Frontal cortex (tissue), 4 donors: ENCODE results near the gene SOAT2. TPM values are rescaled to one million over a fixed set of nuclear protein-coding genes. Genes with fewer than 3 reads are reported as not detected.
"Not testable (repeated sequence)": the region's sequence is repeated elsewhere in the genome, so short reads cannot be mapped to it uniquely, and the experiment has no call there.

Source experiments
- DNase-seq, 2 donors: peaks; one replicate each; pipeline ENCODE4 v3.0.0; 2012; ENCODE audit warnings: low spot score in 2 of 2
- FAIRE-seq: peaks from 2 replicates; lab custom pipeline; 2012; peaks lifted over from hg19 to GRCh38; lab: Jason Lieb, UNC
- total RNA-seq: library from RNA; depleted of rRNA; stranded (reverse); fragments of >200 nt; gene quantifications from one replicate; pipeline ENCODE4 v1.2.3, GENCODE V29; 2014
- donor health status: control.
- donor health status: control.
- donor health status: control.

The SOAT2 gene
- total RNA-seq, 1 donor from 2014 or later = under 0.01 TPM

DNA sequence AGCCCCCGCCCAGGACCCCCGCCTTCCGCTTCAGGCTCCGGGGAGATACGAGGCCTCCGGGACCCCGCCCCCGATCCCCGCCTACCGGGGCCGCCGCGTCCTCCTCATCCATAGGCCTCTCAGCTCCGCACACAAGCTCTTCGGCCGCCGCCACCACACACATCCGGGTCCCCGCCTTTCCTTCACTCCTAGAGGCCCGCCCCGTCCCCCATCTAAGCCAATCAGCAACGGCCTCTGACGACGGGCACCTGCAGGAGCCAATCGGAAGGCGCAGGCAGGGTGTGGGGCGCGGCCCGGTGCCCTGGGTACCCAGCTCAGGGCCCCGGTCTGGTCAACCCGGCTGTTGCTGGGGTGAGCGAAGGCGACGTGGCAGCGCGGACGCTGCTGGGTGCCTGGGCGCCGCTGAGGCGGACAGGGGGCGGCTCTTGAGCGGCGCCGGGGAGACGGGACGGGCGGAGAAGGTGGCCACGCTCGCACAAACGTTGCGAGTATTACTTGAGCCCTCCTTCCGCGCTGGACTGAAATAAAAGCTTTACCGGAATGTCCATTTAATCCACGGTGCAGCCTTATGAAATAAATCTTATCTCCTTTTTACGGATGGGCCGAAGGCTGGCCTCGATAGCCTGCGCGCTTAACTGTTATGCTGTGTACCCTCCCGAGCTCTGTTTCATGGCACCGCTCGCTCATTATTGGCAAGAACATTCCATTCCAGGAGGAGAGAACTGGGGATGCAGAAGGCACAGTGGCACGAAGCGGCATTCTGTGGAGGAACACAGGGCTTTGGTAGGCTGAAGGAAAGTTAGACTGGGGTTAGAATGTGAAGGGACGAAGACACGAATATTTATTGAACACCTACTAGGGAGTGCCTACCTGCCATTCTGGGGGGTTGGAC lies 23.8 kb upstream of the SOAT2 start, which contains the start of gene SPRYD3:
Gene SPRYD3, minus strand, starts transcription at position 165 of the 892 bp plus-strand sequence. Its CDS starts 57 bp downstream, at position 108.
- FAIRE-seq = peak; percentile 17

DNA sequence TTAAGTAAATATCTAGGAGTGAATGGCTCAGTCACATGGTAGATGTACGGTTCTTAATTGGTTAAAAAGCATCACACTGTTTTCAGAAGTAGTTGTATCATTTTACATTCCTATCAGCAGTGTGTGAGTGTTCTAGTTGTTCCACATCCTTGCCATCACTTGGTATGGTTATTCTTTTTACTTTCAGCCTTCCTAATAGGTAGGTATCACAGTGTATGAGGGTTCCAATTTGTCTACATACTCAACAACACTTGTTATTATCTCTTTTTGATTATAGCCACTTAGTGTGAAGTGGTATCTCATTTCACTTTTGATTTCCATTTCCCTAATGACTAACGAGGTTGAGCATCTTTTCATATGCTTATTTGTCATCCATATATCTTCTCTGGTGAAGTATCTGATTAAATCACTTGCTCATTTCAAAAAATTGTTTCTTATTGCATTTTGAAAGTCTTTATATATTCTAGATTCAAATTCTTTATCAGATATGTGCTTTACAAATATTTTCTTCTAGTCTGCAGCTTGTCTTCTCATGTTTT lies 20.6 kb upstream of the SOAT2 start:
- FAIRE-seq (no peak), DNase-seq (no peak)

More for the DNA sequence above, 23.8 kb upstream of the SOAT2 start, which contains the start of gene SPRYD3:
- peak; percentile 99 to 100 for DNase-seq

DNA sequence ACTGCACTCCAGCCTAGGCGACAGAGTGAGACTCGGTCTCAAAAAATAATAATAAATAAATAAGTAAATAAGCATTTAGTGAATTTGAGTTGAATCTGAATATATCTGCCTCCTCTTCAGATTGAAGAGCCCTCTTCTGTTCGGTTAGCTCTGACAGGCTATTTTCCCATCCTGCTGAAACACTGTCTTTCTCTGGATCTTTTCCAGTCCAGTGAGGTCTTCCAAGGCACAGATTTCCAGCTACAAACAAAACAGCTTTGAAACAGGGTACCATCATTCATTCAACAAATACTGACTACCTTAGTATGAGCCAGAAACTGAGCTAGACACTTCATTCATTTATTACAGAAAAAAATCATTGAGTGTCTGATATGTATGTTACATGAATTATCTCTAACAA lies 16.9 kb upstream of the SOAT2 start:
- no peak for FAIRE-seq

DNA sequence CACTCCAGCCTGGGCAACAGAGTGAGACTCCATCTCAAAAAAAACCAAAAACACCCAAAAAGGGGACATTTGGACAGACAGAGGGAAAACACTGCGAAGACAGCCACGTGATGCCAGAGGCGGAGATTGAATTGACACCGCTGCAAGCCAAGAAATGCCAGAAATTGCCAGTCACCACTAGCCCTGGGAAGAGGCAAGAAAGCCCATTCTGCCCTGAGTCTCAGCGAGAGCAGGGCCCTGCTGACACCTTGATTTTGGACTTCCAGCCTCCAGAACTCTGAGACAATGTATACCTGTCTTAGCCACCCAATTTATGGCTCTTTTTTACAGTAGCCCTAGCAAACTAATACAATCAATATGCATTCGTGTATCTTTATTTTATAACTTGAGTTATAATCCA lies 13.2 kb upstream of the SOAT2 start:
- DNase-seq (no peak), FAIRE-seq (no peak)

More for the DNA sequence above, 16.9 kb upstream of the SOAT2 start:
- DNase-seq = no peak

DNA sequence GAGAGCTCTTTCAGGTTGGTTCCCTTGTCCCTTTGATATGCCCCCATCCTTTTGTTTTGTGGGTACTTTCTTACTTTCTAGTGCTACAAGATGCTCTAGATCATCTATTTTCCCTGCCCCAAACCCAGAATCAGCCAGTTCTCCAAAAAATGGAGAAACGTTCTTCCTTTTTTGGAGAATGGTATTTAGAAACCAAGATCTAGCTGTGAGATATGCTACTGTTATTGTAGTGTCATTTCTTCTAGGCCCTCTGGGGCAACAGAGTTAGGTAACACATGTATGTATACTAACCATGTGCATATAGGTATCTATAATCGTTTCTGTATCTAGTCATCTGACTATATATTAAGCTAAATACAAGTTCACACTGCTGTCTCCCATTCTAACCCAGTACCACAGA lies 12.7 kb upstream of the SOAT2 start:
- no peak for FAIRE-seq

DNA sequence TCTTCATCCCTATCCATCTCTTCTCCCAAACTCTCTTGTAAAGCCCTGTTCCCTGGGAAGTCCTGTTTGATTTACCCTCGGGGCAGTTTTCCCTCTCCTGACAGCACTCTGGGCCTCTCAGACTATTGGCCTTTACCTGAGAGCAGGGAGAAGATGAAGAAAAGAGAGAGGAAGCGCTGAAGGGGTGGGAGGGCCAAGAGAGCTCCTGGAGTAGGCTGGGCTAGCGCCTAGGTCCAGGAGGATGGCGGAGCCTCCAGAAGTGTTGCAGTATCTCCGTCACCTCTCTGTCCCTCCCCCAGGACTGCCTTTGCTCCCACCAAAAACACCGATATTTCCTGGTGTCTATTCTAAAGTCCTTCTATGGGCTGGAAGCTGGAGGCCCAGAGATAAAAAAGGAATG lies 11.5 kb upstream of the SOAT2 start:
- DNase-seq (no peak), FAIRE-seq (no peak)

More for the DNA sequence above, 12.7 kb upstream of the SOAT2 start:
- DNase-seq = no peak

DNA sequence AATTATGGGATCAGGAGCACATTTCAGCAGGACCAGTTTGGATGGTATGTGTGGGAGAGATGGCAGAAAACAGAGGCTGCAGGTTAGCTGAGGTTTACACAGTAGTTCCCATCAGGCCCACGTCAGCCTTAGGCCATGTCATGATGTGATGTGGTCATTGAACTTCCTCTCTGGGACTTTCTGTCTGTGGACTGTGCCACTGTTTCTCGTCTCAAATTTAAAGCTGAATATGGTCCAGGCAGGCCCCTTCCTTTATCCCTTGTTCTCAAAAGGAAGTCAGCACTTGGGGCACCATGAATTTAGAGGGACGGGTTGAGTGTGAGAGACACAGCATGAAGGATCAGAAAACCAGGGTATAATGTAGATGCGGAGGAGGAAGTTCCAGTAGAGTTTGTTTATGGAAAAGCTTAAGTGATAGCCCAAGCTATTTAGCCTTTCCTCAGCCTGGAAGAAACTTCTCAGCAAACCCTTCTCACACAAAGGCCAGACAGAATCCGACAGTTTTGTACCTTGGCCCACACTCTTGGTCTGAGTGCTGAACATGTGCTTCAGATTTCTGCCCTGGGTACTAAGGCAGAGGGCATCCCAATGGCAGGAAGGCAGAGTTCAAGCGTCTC lies 9.4 kb upstream of the SOAT2 start:
- FAIRE-seq = no peak

DNA sequence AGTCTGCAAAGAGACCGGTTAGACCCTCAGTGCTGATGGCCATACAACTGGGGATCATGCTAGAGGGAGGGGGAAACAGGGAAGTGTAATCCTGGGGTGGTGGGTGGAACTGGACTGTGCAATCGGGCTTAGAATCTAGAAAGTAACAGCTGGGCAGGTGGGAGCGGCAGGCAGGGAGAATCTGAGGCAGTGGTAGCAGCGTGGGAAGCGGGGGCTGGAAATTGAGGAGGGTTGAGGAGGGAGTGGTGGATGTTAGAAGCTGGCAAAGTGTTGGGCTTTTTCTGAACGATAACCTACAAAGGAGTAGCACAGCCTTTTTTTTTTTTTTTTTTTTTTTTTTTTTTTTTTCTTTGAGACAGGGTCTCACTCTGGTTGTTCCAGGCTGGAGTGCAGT lies 8.9 kb upstream of the SOAT2 start:
- no peak for DNase-seq
- FAIRE-seq = no peak

More for the DNA sequence above, 9.4 kb upstream of the SOAT2 start:
- DNase-seq = no peak

DNA sequence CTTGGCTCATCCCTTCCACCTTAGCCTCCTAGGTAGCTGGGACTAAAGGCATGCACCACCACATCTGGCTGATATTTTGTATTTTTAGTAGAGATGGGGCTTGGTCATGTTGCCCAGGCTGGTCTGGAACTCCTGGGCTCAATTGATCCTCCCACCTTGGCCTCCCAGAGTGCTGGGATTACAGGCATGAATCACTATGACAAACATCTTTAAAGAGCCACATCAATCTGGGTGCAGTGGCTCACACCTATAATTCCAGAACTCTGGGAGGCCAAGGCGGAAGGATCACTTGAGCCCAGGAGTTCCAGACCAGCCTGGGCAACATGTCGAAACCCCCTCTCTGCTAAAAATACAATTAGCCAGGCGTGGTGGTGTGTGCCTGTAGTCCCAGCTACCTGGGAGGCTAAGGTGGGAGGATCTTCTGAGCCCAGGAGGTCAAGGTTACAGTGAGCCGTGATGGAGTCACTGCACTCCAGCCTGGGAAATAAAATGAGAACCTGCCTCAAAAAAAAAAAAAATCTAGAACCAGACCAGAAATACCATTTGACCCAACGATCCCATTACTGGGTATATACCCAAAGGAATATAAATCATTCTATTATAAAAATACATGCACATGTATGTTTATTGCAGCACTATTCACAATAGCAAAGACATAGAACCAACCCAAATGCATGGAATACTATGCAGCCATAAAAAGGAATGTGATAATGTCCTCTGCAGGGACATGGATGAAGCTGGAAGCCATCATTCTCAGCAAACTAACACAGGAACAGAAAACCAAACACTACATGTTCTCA lies 8.3 kb upstream of the SOAT2 start:
- FAIRE-seq, DNase-seq: not testable (repeated sequence)

DNA sequence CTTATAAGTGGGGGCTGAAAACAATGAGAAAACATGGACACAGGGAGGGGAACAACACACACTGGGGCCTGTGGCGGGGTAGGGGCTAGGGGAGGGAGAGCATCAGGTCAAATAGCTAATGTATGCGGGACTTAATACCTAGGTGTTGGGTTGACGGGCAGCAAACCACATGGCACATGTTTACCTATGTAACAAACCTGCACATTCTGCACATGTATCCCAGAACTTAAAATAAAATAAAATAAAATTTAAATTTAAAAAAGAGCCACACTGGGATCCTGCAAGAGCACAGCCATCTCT lies 7.7 kb upstream of the SOAT2 start:
- not testable (repeated sequence) for DNase-seq, FAIRE-seq

DNA sequence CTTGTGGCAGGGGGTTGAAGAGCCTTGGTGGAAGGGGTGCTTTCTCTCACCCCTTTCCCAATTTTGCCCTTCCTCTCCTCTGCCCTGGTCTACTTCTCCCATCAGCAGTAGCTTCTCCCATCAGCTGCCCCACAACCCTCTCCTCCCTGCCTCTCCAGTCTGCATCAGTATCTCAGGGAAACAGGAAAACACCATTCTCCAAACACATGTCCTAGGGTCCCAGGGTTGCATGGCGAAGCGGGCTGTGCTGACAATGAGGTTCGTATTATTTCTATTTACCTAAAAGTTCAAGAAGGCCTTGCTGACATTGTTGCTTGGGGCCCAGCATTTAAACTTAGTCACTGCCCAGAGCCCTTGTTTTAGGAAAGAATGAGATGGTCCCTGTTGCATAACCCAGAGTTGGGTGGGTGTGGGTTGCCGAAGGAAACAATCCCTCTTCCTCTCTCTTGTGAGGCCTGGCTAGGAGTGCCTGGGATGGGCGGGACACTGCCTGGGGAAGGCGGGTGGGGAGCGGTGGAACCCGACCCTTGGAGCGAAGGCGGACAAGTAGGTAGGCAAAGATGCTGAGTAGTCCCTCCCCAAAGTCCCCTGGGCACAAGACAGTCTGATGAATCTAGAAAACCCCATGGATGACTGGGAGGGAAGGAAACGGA lies 7.1 kb upstream of the SOAT2 start:
- FAIRE-seq = no peak
- DNase-seq = no peak

DNA sequence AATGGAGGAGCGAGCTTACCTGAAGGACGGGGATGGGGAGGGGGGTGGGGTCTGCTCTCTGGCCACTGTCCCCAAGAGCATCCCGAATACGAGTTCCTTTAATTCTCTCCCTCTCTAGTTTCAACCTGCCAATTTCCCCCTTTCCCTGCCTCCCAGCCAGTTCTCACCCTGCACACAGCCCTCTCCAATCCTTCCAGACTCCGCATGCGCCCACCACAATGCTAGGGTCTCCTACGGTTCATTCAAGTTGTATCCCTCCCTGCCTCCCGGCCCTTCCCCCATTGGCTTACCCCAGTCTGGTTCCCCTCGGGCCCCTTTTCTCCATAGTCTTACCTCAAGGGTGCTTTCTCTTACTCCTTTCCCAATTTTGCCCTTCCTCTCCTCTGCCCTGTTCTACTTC lies 6.5 kb upstream of the SOAT2 start:
- FAIRE-seq = no peak
- no peak for DNase-seq

DNA sequence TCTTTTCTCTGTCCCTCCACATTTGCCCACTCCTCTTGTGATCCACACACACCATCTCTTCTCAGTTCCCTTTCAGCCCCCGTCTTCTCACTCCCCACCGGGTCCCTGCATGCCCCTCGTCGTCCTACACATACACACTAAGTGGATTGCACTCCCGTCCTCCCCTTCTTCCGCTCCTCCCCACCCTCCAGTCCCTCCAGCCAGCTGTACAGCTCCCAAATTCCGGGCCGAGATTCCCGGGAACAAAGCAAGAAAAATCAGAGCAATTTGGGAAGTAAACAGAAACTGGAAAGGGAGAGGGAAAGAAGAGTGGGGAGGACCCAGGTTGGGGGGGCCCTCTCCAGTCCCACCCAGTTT lies 6.1 kb upstream of the SOAT2 start:
- FAIRE-seq = no peak

DNA sequence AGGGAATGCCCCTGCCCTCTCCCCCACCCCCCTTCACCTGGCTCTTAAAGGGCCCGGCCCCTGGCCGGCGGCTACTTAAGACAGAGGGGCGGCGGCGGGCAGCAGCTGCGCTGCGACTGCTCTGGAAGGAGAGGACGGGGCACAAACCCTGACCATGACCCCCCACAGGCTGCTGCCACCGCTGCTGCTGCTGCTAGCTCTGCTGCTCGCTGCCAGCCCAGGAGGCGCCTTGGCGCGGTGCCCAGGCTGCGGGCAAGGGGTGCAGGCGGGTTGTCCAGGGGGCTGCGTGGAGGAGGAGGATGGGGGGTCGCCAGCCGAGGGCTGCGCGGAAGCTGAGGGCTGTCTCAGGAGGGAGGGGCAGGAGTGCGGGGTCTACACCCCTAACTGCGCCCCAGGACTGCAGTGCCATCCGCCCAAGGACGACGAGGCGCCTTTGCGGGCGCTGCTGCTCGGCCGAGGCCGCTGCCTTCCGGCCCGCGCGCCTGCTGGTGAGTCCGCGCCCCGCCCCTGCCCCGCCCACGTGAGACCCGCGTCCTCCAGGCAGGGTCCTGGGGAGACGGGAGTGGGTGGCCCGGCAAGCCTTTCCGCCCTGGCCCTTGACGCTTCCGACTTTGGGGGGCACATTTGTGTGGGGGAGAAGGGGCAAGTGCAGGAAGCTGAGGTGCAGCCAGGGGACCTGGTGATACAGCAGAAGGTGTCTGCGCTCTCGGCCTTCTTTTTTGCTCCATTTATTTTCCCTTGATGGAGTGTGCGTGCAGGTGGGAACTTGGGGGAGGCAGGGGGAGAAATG lies 5.5 kb upstream of the SOAT2 start, which contains the start of gene IGFBP6:
Gene IGFBP6, plus strand, starts transcription at position 104 of the 790 bp plus-strand sequence. Its CDS starts 51 bp downstream, at position 155.
- DNase-seq (no peak), FAIRE-seq (no peak)

More for the DNA sequence above, 6.1 kb upstream of the SOAT2 start:
- no peak for DNase-seq

DNA sequence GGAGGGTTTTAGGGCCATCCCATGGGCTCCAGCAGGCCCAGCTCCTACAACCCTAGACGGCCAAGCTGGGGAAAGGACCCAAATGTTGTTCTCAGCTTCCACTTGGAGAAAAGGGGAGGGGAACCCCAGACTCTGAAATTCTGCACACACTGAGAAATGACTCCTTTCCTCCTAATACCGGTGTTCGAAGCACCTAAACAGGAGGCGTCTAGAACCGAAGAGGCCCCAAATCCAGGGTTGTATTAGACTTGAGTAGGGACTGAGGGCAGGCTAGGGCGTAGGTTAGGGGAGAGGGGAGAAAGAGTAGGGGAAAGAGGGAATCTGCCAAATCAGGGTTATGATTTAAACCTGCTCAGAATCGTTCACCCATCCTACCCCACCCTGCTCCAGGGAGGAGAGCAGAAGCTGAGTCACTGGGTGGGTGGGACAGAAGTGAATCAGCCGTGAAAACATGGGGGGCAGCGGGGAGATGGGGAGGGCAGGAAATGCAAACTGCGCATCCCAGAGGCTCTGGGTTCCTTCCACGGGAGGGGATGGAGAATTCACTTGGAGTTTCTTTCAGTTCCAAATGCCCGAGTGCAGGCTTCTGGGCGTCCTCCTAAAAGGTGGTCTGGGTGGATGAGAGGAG lies 4.8 kb upstream of the SOAT2 start:
- FAIRE-seq (no peak), DNase-seq (peak in 1 of 2 donors; percentile 57)

DNA sequence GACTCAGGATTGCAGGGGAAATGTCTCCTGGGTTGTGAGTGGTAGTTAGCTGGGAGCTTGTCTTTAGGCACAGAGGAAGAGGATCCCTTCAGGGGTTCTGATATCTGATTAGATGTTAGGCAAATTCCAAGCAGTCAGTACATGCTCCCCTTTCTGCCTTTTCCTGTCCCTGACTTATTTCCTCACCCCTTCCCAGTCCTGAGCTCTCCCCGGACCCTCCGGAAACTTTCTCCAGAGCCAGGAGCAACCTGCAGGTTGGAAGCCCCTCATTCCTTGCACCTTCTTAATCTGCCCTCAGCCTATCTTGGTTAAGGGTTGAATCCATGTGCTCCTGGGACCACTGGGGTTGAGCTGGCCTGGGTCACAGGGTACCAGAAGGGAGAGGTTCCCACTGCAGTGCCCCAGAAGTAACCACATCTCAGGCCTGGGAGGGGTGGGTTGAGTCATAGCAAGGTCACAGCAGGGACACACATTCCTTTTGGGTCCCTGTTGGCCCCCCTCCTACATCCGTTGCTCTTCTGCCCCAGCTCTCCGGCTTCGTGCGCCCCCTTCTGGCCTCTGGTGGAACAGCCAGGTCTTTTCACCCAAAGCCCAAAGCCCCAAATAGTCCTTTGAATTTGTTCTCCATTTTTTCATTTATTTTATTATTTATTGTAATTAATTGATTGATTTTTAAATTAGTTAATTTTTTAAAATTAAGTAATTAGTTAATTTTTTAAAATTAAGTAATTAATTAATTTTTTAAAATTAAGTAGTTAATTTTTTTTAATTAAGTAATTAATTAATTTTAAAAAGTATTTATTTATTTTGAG lies 4.0 kb upstream of the SOAT2 start:
- DNase-seq (peak; percentile 84 to 87), FAIRE-seq (peak; percentile 99)

DNA sequence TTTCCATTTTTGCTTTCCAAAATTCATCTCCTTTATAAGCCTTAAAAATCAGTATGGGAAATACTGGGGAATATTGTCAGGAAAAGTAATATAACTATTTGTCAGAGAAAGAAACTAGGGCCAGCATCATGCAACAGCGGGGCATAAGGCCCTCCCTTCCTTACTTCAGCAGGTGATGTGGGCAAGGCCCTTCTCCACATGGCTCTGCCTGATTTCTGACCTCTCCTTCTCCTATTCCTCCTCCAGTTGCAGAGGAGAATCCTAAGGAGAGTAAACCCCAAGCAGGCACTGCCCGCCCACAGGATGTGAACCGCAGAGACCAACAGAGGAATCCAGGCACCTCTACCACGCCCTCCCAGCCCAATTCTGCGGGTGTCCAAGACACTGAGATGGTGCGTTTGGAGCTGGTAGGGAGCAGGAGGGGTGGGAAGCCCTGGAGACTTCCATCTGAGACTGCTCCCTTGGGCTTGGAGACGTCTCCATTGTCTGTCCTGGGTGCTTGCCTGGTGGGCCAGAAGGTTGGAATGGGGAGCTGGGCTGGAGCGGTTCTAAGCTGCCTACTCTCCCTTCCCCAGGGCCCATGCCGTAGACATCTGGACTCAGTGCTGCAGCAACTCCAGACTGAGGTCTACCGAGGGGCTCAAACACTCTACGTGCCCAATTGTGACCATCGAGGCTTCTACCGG lies 2.7 kb upstream of the SOAT2 start:
- DNase-seq = peak in 1 of 2 donors; percentile 22
- FAIRE-seq = no peak
